Loucy (cell line): ENCODE measurements around the gene MVB12A.

ENCODE experiments used
- H2AFZ ChIP-seq: fragments of 200-600 bp; sonication (generic); 2 replicates; pipeline ENCODE4 v1.6.0; 2016; ENCODE audit warnings: antibody characterized with exemption, mild to moderate bottlenecking, low read length, moderate library complexity
- H3F3A ChIP-seq: fragments of 200-600 bp; 2 replicates; pipeline ENCODE4 v1.6.0; 2016; ENCODE audit warnings: antibody characterized with exemption, low read depth, mild to moderate bottlenecking
- H3K27me3 ChIP-seq: fragments of 200-600 bp; sonication (generic); 2 replicates; pipeline ENCODE4 v1.6.1; 2014; ENCODE audit warnings: low read length, mild to moderate bottlenecking; ENCODE audit not compliant: insufficient read depth, poor library complexity, severe bottlenecking
- H3K36me3 ChIP-seq: fragments of 200-600 bp; sonication (generic); 2 replicates; pipeline ENCODE4 v1.6.1; 2016; ENCODE audit warnings: low read length; ENCODE audit not compliant: insufficient read depth
- H3K4me1 ChIP-seq: fragments of 200-600 bp; sonication (generic); 2 replicates; pipeline ENCODE4 v1.5.1; 2014; ENCODE audit warnings: low read length, mild to moderate bottlenecking; ENCODE audit not compliant: insufficient read depth, poor library complexity, severe bottlenecking
- H3K4me2 ChIP-seq: fragments of 200-600 bp; sonication (generic); 2 replicates; pipeline ENCODE4 v1.6.0; 2014; ENCODE audit warnings: antibody characterized with exemption, low read length, low read depth, mild to moderate bottlenecking; ENCODE audit not compliant: poor library complexity, severe bottlenecking
- H3K4me3 ChIP-seq: fragments of 200-600 bp; sonication (generic); 2 replicates; pipeline ENCODE4 v1.5.1; 2014; ENCODE audit warnings: low read length, mild to moderate bottlenecking, mixed read lengths; ENCODE audit not compliant: poor library complexity, severe bottlenecking
- H3K79me2 ChIP-seq: fragments of 200-600 bp; sonication (generic); 2 replicates; pipeline ENCODE4 v1.6.1; 2014; ENCODE audit warnings: low read length; ENCODE audit not compliant: insufficient read depth
- H3K9ac ChIP-seq: fragments of 200-600 bp; sonication (generic); 2 replicates; pipeline ENCODE4 v1.6.0; 2014; ENCODE audit warnings: mild to moderate bottlenecking, low read depth, low read length, moderate library complexity; ENCODE audit not compliant: poor library complexity, severe bottlenecking
- H3K9me2 ChIP-seq: fragments of 200-600 bp; sonication (generic); replicated peaks from 2 replicates; pipeline ENCODE4 v1.6.1; 2016; ENCODE audit warnings: low read depth, low read length, mixed read lengths
- H3K9me3 ChIP-seq: fragments of 200-600 bp; sonication (generic); 2 replicates; pipeline ENCODE4 v1.6.1; 2014; ENCODE audit warnings: mild to moderate bottlenecking, antibody characterized with exemption, low read length, low read depth; ENCODE audit not compliant: insufficient read depth
- H4K20me1 ChIP-seq: fragments of 200-600 bp; sonication (generic); 2 replicates; pipeline ENCODE4 v1.6.0; 2014; ENCODE audit warnings: antibody characterized with exemption, low read length, mild to moderate bottlenecking; ENCODE audit not compliant: insufficient read depth, poor library complexity, severe bottlenecking
- EZH2phosphoT487 ChIP-seq: fragments of 200-600 bp; IDR thresholded peaks from 2 replicates; pipeline ENCODE4 v1.6.1; 2018; ENCODE audit warnings: antibody characterized with exemption, mild to moderate bottlenecking, moderate library complexity, borderline replicate concordance
- TF ChIP-seq, protein P1 (sequence below): fragments of 200-600 bp; sonication (generic); conservative IDR thresholded peaks from 2 replicates; pipeline ENCODE4 v1.5.1; 2014; ENCODE audit warnings: mild to moderate bottlenecking, antibody characterized with exemption, low read length

MVB12A gene

DNA sequence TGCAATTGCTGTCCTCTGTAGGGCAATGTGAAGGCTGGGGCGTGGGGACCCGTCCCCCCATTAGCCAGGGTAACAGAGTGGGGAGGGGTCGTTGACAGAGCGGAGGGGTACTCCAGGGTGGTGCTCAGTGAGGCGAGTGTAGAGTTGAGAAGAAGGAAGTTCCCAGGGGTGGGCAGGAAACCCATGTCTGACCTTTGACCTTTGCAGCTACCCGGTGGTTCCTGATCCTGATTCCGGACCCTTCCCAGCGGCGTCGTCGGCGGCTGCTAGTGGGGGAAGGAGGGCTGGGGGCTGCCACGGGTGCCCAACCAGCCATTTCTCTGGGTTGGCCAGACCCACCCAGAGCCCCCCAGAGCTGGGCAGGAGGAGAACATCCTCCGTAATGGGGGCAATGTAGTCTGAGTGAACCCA, 40.6 kb upstream of the MVB12A start:
- Histone ChIP-seq H3K9me2 (no peaks in the 10 kb centered on the region), H3K36me3 (no peaks in the 10 kb centered on the region), H3K27me3 (no peaks in the 10 kb centered on the region), H3K4me2 (no peak overlapping the region), H3K9me3 (no peaks in the 10 kb centered on the region), H3K79me2 (no peaks in the 10 kb centered on the region), H3K4me1 (peaks cover 5% of the 10 kb centered on the region), H3K4me3 (no peak overlapping the region), H3F3A (no peaks in the 10 kb centered on the region), H3K9ac (no peak overlapping the region), H2AFZ (no peak overlapping the region), H4K20me1 (no peaks in the 10 kb centered on the region)
- TF ChIP-seq EZH2phosphoT487: no peak
- TF ChIP-seq, protein P1, sequence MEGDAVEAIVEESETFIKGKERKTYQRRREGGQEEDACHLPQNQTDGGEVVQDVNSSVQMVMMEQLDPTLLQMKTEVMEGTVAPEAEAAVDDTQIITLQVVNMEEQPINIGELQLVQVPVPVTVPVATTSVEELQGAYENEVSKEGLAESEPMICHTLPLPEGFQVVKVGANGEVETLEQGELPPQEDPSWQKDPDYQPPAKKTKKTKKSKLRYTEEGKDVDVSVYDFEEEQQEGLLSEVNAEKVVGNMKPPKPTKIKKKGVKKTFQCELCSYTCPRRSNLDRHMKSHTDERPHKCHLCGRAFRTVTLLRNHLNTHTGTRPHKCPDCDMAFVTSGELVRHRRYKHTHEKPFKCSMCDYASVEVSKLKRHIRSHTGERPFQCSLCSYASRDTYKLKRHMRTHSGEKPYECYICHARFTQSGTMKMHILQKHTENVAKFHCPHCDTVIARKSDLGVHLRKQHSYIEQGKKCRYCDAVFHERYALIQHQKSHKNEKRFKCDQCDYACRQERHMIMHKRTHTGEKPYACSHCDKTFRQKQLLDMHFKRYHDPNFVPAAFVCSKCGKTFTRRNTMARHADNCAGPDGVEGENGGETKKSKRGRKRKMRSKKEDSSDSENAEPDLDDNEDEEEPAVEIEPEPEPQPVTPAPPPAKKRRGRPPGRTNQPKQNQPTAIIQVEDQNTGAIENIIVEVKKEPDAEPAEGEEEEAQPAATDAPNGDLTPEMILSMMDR: no peak

DNA sequence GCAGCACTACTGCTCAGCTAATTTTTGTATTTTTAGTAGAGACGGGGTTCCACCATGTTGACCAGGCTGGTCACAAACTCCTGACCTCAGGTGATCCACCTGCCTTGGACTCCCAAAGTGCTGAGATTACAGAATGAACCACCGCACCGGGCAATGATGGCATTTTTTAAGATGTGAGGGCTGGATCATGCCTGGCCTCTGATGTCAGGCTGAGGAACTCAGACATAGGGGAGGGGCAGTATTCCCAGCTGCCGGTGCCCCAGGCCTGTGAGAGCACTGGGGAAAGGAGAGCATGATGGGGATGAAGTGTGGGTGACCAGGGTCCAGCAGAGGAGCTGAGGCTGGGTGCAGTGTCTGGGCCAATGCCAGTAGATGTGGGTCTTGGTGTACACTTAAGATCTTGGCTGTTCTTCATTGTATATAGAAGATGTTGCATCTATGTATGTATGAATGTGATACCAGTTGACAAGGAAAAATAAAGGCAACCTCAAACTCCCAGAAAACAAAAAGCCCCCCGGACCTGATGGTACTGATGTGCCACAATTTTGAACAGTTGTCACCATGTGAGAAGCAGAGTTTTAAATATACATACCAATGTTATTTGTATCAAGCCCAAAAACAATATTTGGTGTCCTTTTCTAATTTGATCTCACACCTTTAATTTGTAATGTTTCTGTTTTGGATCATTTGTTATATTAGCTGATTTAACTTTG, 39.3 kb upstream of the MVB12A start:
- no peak for TF ChIP-seq EZH2phosphoT487
- TF ChIP-seq, protein P1: no peak
- no peaks in the 10 kb centered on the region for H4K20me1 ChIP-seq

DNA sequence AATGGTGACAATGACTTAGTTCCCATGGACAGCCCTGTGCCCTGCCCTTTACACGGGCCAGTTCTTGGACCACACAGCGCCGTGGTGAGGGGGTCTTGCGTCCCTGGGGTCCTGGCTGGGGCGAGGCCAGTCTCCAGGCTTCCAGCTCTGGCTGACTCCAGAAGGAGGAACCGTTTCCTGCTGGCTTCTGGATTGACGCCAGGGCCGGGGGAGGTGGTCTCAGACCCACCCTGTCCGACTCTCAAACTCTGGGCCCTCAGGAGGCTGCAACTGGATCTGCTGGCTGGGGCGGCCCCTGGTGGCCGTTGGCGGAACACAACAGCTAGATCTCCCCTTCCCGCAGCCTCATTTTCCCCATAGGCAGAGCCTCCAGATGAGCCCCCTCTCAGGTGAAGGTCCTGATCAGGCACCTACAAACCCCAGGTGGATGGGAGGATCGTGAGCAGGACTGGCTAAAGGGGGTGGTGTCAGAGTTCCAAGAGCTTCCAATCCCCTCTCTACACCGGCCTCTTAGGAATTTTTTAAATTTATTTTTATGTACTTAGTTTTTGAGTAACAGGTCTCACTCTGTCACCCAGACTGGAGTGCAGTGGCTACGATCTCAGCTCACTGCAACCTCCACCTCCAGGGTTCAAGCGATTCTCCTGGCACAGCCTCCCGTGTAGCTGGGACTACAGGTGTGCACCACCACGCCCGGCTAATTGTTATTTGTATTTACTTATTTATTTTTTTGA, 33.8 kb upstream of the MVB12A start:
- Histone ChIP-seq H2AFZ (no peak overlapping the region), H3F3A (no peaks in the 10 kb centered on the region), H3K9ac (no peak overlapping the region), H3K4me3 (no peak overlapping the region), H3K9me3 (no peaks in the 10 kb centered on the region), H3K79me2 (no peaks in the 10 kb centered on the region), H3K4me1 (peaks cover 5% of the 10 kb centered on the region), H3K36me3 (no peaks in the 10 kb centered on the region), H3K9me2 (no peaks in the 10 kb centered on the region), H3K4me2 (no peak overlapping the region), H4K20me1 (no peaks in the 10 kb centered on the region), H3K27me3 (no peaks in the 10 kb centered on the region)
- TF ChIP-seq, protein P1: peak; percentile 91
- TF ChIP-seq EZH2phosphoT487: no peak

More for the DNA sequence above, 39.3 kb upstream of the MVB12A start:
- Histone ChIP-seq H3K4me1 (peaks cover 5% of the 10 kb centered on the region), H3K4me3 (no peak overlapping the region), H3K27me3 (no peaks in the 10 kb centered on the region), H3K9me3 (no peaks in the 10 kb centered on the region), H3K4me2 (no peak overlapping the region), H3K79me2 (no peaks in the 10 kb centered on the region), H3K36me3 (no peaks in the 10 kb centered on the region), H3K9ac (no peak overlapping the region), H3F3A (no peaks in the 10 kb centered on the region), H3K9me2 (no peaks in the 10 kb centered on the region), H2AFZ (no peak overlapping the region)
